GM18526 (cell line): Measurements from ENCODE around the gene BTD.

Experiments
- POLR2A ChIP-seq: IDR thresholded peaks from 3 replicates; pipeline ENCODE4 v1.6.1; 2011; ENCODE audit not compliant: insufficient read length; ENCODE audit errors: extremely low read depth

The BTD gene

DNA sequence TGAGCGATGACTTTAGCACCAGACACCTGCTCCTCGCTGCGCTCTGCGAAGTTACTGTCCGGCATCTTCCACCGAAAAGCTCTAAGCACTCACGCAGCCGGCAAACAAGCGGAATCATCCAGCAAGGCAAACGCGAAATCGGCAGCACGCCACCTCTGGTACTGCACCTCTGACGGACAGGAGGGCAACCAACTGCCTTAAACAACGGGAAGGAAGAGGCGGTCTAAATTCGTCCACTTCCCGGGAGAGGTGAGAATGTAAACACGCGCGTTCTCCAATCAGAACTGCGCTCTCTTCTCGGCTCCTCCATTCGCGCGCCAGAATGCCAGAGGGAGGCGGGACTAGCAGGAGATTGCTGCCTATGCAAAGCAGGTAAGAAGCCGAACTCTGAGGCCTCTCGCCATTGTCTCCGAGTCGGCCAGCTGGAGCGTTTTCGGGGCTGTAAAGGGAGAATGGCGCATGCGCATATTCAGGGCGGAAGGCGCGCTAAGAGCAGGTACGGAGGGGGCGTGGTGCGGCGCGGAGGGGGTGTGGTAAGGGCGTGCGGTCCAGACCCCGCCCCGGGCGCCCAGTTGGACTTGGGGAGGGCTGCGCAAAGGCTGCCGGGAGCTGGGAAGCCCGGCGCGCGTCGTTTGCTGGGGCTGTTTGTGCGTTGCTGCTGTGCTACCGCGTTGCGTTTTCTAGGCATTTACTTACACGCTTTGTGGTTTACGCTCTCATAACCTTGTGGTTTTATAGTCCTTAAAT is at the start of gene BTD, which contains the start of gene HACL1:
Gene BTD (plus strand): TSS at position 347 of the 747 bp plus-strand sequence. CDS start 33,695 bp downstream, outside the sequence.
Gene HACL1 (minus strand): TSS at position 171 of the 747 bp plus-strand sequence. CDS start 106 bp downstream, at position 65.
- peak; percentile 97 for TF ChIP-seq POLR2A

GRCh38 chr3:15551902-15552301 is 49.6 kb upstream of the BTD start:
- no peak for TF ChIP-seq POLR2A

DNA sequence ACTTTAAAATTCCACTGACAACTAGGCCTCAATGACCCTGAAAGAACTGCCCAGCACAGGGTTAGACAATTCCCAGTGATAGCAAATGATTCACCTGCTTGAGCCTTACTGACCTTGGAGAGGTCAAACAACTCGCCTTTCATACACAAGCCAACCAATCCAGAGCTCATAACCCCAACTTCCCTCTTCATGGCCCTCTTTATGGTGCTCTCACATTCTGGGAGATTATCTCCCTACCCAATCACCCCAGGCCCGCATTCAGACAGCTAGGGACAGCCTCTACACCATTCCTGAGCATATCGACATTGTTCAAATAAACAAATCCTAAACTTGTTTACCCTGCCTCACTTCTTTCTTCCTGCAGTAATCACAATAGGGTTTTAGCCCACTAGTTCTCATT is 47.8 kb upstream of the BTD start:
- TF ChIP-seq POLR2A = no peak

GRCh38 chr3:15556512-15556911 is 45.0 kb upstream of the BTD start:
- TF ChIP-seq POLR2A = no peak

- TF ChIP-seq POLR2A = no peak
Observed at GRCh38 chr3:15557511-15557946, 44.0 kb upstream of the BTD start.

DNA sequence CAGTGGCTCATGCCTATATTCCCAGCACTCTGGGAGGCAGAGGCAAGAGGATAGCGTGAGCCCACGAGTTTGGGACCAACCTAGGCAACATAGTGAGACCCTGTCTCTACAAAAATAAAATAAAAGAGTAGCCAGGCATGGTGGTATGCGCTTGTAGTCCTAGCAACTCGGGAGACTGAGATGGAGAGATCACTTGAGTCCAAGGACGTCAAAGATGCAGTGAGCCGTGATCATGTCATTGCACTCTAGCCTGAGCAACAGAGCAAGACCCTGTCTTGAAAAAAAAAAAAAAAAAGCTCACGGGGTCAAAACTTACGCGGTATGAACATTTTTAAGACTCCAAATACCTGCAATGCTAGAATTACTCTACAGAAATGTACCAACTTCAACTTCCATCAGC is 43.0 kb upstream of the BTD start:
- TF ChIP-seq POLR2A = no peak

DNA sequence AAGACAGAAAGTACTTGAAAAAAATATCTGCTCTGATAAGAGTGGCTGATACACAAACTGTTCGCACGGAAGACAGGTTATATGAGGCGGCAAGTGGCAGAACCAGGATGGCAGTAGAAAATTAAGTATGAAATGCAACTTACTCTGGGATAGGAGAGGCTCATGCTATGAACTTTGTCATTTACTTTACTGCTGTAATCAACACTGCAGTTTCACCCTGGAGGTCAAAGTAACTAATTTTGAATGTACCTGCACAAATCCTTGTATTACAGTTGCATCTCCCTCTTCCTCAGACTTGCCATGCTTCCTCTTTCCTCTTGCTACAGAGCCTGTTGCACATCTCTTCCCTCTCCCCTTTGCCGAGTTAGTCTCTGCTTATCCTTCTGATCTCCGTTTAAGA is 39.0 kb upstream of the BTD start:
- TF ChIP-seq POLR2A = no peak

GRCh38 chr3:15563190-15563589 is 38.4 kb upstream of the BTD start:
- no peak for TF ChIP-seq POLR2A

- no peak for TF ChIP-seq POLR2A
Observed at GRCh38 chr3:15572138-15572537, 29.4 kb upstream of the BTD start.

DNA sequence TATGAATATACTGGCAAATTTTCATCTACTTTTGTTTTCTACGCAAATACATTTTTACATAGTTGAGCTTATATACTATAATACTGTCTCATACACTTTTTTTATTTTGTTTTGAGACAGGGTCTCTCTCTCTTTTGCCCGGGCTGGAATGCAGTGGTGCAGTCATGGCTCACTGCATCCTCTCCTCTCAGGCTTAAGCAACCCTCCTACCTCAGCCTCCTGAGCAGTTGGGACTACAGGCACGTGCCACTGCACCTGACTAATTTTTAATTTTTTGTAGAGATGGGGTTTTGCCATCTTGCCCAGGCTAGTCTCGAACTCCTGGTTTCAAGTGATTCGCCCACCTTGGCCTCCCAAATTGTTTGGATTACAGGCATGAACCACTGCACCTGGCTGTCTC is 26.1 kb upstream of the BTD start:
- no peak for TF ChIP-seq POLR2A

GRCh38 chr3:15576475-15576874 is 25.1 kb upstream of the BTD start:
- no peak for TF ChIP-seq POLR2A

GRCh38 chr3:15578289-15578867 is 23.2 kb upstream of the BTD start:
- TF ChIP-seq POLR2A = no peak

GRCh38 chr3:15579051-15579450 is 22.5 kb upstream of the BTD start:
- TF ChIP-seq POLR2A = no peak

DNA sequence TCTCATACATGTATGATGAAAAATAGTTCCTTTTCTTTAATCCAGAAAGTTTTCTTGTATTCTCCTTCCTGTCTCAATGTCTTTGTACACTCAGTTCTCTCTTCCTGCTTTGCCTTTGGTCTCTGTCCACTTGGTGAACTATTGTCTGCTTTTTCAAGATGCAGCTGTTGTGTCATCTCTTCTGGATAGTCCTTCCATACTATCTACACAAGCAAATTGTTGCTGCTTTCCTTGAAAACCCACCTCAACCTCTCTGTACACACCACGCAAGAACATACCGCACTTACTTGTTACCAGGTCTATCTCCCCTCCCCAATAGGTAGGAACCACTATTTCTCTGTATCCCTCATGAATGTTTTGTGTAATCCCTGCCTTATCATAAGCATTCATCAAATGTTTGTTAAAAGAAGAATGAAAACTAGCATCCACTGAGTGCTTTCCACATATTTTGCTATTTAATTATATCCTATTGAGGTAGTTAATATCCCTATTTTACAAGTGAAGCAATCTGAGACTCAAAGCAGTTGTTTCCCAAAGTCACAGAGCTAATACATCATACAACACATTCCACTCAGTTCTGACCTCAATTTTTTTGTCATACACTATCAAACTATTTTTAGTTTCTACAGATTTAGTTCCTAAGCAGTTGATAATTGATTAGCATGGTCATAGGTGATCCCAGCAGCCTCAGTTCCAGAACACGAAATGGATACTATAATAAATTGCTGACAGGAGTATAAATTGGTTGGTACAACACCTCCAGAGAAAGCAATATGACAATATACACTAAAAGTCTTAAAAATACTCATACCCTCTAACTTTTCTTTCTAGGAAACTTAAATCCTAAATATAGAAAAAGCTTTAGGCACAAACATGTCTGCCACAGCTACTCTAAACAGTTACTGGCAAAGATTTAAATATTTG is 19.8 kb upstream of the BTD start:
- TF ChIP-seq POLR2A = no peak

DNA sequence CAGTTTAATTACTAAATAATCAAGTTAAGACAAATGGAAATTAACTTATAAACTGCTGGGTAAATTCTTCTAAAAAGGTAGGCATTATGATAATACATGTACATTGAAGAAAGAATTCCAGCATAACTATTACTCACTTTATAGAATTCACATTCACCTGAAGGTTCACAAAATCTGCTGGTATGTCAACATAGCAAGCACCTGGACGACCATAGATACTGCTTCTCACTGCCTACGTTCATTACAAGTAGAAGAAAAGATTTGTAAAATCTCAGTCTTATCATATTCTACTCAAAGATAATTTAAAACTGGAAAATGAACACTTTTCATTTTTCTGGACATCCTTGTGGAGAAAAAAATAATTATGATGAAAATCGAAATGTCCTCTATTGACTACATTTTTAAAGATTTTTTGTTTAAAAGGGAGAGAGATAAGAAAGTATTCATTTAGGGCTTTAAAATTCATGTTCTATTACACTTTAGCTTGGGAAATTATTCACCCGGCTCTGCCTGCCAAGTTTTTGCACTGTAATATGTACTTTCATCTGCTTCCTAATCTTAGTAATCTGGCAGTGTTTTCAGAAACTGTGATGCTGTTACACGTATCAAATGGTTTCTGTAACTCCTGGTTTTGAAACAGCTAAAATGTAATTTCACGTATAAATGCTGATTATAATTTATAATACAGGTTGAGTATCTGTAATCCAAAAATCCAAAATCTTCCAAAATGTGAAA is 16.3 kb upstream of the BTD start:
- no peak for TF ChIP-seq POLR2A
